Hepatic stellate cell (primary cell): ENCODE data around the gene PDCD1.
"Not testable (repeated sequence)": the region's sequence is repeated elsewhere in the genome, so short reads cannot be mapped to it uniquely, and the experiment has no call there.

Source experiments
- DNase-seq: peaks from one replicate; pipeline ENCODE4 v3.0.0; 2011; ENCODE audit warnings: low spot score

PDCD1 gene

DNA sequence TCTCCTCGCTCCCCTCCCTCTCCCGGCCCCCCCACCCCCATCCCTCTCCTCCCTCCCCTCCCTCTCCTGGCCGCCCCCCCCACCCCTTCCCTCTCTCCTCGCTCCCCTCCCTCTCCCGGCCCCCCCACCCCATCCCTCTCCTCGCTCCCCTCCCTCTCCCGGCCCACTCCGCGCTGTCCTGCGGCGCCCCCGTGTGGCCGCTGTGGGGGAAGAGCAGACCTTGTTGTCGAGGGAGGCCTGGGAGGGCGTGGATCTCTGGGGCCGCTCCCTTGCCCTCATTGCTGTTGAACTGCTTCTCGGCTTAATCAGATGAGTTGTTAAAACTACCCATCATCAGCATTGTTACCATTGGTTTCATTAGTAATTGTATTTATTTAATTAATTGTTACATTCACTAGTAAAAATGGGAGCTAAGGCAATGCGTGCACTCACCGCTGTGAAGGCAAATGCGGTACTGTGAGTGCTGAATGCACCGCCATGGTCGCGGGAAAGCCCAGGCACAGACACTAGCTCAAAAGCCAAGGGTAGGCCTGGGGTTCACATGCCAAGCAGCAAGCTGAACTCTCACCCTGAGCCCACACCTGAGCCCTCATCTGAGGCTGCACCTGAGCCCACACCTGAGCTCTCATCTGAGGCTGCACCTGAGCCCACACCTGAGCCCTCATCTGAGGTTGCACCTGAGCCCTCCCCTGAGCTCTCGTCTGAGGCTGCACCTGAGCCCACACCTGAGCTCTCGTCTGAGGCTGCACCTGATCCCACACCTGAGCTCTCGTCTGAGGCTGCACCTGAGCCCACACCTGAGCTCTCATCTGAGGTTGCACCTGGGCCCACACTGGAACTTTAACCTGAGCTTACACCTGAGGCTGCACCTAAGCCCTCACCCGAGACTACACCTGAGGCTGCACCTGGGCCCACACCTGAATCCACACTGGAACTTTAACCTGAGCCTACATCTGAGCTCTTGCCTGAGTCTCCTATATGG is 19.6 kb upstream of the PDCD1 start:
- peak; percentile 92 for DNase-seq

DNA sequence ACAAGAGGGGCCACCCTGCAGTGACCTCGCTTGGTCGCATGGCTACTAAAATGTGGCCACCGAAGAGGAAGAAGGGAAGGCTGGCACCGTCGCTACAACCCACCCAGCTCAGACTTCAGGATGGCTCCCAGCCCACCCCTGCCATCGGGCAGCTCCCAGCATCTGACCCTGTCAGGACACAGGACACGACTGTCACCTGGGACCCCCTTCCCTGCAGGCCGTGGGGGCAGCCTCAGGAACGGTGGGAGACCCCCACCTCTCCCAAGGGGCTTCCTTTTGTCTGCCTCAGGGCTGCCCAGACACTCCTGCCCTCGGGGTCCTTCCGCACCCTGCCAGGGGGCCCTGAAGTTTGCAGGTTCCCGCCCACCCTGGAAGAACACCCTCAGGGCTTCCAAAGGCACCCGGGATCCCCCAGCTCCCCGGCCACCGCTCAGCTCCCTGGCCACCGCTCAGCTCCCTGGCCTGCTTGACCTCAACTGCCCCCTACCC is 18.5 kb upstream of the PDCD1 start:
- DNase-seq, result no peak

DNA sequence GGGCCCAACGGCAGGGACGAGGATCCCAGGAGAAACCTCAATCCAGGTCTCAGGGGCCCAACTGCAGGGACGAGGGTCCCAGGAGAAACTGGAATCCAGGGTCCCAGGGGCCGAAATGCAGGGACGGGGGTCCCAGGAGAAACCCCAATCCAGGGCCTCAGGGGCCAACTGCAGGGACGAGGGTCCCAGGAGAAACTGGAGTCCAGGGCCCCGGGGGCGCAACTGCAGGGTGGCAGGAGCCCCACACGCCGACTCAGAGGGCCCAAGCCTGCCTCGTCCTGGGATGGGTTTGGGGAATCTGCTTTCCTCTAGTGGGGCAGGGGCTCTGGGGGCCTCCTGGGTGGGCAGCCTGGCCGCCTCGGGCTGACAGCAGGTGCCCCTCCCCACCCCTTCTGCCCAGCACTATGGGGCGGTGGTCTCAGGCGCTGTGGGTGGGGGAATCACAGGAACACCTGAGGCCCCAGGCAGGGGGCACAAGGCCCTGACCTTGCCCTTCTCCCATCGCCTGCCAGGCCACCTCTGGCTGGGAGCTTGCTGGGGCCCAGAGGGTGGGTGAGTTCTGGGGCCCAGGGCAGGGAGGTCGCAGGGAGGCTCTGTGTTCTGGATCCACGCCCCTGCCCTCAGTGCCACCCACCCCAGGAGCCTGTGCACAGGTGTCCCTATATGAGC is 18.0 kb upstream of the PDCD1 start:
- no peak for DNase-seq

DNA sequence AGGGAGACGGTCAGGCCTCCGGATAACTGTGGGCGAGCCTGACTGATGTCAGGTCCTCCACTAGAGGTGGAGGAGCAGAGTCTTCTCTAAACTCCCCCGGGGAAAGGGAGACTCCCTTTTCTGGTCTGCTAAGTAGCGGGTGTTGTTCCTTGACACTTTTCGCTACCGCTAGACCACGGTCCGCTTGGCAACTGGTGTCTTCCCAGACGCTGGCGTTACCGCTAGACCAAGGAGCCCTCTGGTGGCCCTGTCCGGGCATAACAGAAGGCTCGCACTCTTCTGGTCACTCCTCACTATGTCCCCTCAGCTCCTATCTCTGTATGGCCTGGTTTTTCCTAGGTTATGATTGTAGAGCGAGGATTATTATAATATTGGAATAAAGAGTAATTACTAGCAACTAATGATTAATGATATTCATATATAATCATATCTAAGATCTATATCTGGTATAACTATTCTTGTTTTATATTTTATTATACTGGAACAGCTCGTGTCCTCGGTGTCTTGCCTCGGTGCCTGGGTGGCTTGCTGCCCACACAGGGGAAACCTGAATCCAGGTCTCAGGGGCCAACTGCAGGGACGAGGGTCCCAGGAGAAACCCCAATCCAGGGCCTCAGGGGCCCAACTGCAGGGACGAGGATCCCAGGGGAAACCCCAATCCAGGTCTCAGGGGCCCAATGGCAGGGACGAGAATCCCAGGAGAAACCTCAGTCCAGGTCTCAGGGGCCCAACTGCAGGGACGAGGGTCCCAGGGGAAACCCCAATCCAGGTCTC is 17.2 kb upstream of the PDCD1 start:
- not testable (repeated sequence) for DNase-seq

DNA sequence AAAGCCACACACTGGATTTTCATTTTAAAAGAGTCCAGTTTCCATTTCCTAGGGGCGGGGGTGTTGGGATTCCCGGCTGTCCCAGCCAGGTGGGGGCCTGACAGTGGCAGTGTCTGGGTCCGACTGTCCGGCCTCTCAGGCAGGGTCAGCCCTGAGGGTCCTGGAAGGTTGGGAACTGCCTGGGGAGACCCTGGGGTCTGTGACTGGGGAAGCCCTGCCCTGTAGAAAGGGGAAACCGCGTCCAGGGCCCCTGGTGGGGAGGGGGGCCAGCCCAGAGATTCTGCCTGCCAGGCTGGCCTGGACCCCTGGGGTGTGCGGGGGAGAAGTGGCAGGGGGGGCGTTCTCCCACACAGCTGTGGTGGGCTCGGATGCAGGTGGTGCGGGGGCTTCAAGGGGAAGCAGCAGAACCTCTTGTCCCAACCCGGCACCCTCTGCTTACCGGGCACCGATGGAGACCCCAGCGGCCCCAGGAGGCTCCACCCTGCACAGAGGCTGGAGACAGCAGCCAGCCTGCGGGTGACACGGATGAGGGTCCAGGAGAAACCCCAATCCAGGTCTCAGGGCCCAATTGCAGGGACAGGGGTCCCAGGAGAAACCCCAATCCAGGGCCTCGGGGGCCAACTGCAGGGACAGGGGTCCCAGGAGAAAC is 15.7 kb upstream of the PDCD1 start:
- no peak for DNase-seq

- no peak for DNase-seq
These were observed 15.1 kb upstream of the PDCD1 start for GRCh38 chr2:241873803-241874110.

DNA sequence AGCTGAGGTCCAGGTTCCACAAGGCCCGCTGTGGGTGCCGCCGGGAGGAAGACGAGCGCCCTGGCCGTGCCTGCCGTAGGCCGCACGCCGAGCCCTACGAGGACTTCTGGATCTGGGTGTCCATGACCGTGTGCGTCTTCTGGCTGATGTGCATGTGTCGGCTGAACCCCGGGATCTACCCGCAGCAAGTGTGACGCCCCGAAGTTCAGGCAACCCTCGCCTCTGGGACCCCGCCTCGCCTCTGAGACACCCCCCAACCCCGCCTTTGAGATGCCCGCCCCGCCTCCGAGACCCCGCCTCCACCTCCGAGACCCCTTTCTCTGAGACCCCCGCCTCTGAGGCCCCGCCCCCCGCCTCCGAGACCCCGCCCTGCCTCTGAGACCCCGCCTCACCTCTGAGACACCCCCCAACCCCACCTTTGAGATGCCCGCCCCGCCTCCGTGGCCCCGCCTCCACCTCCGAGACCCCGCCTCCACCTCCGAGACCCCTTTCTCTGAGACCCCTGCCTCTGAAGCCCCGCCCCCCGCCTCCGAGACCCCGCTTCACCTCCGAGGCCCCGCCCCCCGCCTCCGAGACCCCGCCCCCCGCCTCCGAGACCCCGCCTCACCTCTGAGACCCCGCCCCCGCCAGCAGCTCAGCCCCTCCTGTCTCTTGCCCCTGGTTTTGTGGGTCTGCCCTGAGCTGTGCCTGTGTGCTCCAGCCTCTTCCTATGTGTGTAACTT is 14.5 kb upstream of the PDCD1 start:
- no peak for DNase-seq

DNA sequence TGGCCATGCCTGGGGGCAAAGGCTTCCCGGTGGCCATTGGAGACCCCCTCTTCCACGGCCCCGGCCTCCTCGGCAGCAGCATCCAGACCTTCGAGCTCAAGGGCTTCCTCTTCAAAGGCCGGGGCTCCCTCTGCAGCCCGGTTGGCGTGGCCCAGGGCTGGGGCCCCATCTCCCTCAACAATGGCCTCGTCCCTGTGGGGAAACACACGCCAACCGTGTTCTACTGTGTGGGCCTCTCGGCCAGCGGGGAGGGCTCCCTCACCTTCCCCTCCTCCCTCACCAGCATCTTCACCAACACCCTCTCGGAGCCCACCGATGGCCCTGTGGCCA is 13.6 kb upstream of the PDCD1 start:
- no peak for DNase-seq

DNA sequence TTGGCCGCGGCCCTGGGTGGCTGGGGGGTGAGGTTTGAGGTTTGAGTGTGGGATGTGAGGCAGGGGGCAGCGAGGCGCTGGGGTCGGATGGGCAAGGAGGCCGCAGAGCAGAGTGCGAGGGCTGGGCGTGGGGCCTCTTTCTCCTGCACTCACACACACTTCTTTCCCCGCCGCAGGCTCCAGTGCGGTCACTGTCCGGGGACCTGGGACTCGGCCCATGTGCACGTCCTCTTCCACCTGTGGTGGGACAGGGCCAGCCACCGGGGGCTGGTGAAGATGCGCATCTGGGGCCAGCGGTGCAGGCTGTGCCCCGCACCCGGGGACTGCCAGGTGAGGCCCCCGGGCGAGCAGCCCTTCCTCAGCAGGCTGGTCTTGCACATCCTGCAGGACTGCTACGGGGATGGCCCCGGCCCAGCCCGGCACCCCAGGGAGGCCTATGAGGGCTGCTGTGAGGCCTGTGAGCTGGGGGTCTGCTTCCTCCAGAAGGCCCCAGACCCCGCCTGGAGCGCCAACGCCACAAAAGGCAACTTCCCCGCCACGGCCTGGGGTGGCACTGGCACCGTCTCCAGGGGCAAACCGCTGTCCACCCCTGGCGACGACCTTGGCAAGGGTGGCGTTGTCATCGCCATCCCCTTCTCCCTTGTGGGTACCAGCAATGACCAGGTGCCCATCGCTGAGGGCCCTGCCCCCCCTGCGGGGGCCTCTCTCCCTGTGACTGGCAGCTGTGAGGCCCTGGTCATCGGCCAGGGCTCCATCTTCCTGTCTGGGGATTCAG is 13.0 kb upstream of the PDCD1 start:
- DNase-seq, result no peak

DNA sequence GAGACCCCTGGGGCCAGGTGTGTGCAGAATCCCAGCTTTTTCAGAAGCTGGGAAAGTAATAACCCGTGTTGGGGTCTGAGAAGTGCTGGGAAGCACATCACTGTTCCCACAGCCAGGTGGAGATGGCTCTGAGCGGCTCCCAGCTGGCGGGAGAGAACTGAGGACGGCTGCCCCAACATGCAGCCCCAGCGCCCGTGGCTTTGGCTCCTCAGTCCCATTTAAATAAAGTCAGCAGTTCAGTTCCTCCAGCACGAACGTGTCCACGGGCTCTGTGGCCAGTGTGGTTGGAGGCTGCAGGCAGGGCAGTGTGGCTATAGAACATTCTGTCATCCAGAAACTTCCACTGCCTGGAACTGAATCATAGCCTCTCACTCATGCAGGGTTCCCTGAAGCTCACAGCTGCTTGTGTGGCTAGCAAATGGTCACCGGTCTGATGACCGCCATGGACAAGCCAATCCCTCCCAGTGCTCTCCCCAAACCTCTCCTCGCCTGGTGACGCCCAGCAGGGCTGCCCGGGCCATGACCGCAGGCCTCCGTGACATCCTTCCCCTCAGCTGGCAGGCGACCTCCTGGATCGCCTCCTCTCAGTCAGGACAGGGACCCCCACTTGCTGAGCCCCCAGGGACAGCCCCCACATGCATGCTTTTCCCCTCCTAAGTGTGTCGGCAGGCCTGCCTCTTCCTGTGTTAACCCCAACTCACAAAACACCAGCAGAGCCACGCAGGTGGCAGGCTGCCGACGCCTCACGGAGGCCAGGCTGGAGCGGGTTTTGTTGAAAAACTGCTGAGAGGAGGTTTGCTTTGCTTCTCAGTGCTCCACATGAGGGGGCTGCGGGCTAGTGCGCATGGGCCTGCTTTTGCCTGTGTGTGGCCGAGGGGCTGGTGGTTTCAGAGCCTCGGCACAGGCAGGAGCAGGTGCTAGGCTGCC is 12.2 kb upstream of the PDCD1 start:
- no peak for DNase-seq

GRCh38 chr2:241870081-241870541 is 11.4 kb upstream of the PDCD1 start:
- no peak for DNase-seq

DNA sequence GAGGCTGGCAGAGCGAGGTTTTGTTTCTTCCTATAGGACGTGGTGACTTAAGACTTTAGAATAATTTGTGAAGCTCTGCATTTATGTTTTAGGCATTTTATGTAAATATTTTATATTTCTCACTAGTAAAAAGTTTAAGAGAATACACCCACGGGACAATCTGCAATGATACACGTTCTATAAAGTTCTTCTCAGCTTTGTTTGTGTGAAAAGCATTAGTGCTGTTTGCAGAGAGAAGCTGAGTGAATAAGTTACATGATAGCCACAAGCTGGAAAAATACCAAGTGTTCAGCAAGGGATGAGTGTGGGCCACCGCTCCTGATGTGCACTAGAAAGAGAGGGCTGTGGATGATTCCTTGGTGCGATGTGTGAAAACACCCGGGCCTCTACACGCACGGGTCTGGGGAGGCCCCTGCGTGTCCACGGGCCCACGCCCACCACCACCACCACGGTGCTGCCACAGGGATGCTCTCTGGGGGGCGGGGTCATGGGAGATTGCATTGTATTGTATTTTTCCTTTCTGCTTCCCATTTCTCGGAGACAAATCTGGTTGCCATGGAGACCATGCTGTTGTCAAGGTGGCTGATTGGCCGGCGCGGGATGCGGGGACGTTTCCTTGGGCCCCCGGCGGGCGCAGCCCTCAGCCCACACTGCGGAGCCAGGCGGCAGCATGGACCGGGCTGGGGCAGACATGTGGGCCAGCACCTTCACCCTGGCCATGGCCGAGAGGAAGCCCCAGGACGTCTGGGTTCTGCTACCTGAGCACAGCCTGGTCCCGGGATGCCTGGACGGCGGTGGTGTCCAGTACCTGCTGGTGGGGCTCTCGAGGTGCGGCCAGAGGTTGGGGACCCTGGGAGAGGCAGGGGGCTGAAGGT is 10.6 kb upstream of the PDCD1 start, which contains the start of gene RTP5:
Gene RTP5 (plus strand): TSS at position 643 of the 875 bp plus-strand sequence. CDS start 28 bp downstream, at position 671.
- DNase-seq, result no peak

DNA sequence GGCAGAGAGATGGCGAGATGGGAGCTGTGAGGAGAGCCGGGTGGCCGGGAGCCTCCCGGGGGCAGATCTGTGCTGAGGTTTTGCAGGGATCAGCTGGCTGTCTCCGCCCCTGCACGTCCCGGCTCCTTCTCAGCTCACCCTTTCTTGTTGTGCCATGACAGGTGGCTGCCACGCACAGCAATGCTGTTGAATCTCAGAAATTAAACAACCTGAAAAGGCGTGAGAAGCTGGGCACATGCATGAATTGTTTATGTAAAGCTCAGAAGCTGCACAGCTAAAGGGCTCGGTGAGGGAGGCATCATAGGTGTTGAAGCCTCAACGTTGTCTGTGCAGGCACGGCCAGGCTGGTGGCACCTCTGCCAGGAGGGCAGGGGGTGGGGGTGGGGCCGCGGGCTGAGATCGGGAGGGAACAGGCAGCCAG is 10.0 kb upstream of the PDCD1 start:
- no peak for DNase-seq

DNA sequence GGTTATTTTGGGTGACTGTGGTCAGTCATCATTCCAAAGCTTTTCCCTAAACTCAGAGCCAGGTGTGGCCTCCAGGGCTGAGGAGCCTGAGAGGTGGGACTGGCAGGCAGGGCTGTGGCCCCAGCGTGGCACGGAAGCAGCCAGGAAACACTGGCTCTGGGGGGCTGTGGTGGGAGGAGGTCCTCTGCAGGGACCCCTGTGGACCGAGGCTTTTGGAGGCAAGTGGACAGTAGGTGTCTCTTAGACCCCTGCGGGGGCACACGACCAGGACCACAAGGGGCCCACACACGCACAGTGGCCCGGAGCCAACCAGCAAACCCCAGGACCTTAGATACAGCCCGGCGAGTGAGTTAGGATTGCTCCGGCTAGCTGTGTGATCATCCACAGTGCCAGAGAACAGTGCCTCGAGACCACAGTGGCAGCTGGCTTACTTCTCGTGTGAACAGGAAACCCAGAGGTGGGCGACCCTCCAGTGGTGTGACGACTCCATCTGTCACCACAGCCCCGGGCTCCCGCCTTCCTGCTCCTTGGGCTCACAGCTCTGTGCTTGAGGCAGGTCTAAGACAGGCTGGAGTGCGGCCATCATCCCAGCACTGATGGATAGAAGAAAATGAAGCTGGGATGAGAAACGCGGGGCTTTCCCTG is 9.2 kb upstream of the PDCD1 start:
- DNase-seq, result no peak

DNA sequence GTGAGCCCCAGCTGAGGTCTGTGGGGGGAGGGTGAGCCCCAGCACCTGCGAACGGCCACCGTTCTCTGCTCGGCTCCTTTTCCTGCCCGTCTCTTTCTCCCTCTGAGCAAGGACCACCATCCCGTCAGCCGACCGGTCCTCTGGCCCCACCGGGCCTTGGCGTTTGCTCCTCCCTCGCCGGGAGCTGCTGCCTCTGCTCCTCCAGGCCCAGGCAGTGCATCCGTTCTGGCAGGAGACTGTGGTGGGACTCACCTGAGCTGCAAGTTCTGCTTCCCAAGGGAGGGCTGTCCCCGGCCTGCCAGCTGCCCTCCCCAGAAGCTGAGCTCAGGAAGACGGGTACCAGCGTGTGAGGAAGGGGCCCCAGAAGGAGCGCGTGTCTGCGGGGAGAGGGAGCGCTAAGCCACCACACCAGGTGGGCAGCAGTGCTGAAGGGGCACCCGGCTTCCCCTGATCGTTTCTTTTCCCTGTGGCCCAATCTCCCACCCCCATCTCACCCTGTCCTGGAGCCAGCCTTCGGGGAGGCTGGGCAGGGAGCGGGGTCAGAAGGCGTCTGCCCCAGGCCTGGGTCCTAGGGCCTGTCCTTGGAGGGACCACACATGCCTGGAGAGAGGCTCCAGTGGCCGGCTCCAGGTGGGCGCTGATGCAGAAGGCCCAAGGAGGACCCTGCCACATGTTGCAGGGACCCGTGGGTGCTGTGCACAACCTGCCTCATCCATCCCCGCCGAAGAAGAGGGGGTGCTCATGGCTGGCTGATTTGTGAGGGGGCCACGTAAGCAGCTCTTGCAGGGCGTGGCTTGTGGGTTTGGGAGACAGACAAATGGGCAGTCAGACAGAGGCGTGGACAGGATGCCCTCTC is 8.3 kb upstream of the PDCD1 start:
- DNase-seq, result no peak

DNA sequence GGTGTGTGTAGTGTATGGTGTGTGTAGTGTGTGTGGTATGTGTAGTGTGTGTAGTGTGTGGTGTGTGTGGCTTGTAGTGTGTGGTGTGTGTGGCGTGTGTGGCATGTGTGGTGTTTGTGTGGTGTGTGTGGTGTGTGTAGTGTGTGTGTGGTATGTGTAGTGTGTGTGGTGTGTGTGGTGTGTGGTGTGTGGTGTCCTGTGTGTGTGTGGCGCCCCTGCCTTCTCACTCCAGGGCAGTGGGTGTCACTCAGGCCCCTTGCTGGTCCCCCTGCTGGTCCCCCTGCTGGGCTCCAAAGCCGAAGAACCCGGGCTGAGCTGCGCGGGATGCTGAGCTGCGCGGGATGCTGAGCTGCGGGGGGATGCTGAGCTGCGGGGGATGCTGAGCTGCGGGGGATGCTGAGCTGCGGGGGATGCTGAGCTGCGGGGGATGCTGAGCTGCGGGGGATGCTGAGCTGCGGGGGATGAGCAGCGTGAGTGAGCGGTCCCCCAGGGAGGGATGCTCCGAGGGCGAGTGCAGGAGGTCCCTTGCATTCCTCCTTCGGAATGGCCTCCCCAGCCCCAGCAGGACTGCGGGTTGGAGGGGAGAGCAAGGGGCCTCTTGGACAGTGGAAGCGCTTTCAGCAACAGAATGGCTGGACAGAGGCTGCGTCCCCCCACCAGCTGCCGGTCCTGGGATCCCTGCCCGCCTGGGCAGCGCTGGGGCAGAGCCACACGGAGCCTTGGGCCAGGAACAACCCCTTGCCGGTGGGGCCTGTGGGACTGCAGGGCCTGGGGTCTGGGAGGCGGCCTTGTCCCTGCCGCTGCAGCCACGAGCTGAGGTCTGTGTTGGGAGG is 7.5 kb upstream of the PDCD1 start:
- no peak for DNase-seq
